PC-9 (cell line): Measurements from ENCODE around the gene UVRAG. TPM values are rescaled to one million over a fixed set of nuclear protein-coding genes. Genes with fewer than 3 reads are reported as not detected.

ENCODE experiments used
- BruUV-seq: library from RNA; stranded (reverse); fragments of 400-500 nt; replicated peaks from 2 replicates; lab custom pipeline; 2021; lab: Mats Ljungman, UMichigan
- CTCF ChIA-PET: fragments of 300-600 bp; sonication (Branson Sonifier 250); formaldehyde crosslinking; loops from one replicate; lab custom pipeline; 2022; ENCODE audit warnings: antibody characterized with exemption; lab: Charles Lee
- POLR2A ChIA-PET: fragments of 300-600 bp; sonication (Branson Sonifier 250); formaldehyde crosslinking; loops from one replicate; lab custom pipeline; 2022; ENCODE audit warnings: antibody characterized with exemption; ENCODE audit not compliant: unreplicated experiment; lab: Charles Lee
- DNase-seq, 2 experiments: peaks; one replicate each; pipeline versions ENCODE4 v3.0.0 to v3.0.0-alpha.2; 2015 to 2022; ENCODE audit warnings: mixed read lengths in 1 of 2
- H2AFZ ChIP-seq: fragments of 200-600 bp; sonication (generic); 2 replicates; pipeline ENCODE4 v1.8.1; 2017; ENCODE audit warnings: antibody characterized with exemption
- H3F3A ChIP-seq: fragments of 200-600 bp; sonication (generic); 2 replicates; pipeline ENCODE4 v1.8.1; 2017; ENCODE audit warnings: antibody characterized with exemption, mild to moderate bottlenecking, low read depth; ENCODE audit not compliant: insufficient read depth
- H3K27ac ChIP-seq: fragments of 200-600 bp; sonication (generic); 2 replicates; pipeline ENCODE4 v1.6.1; 2016; ENCODE audit warnings: mixed run types
- H3K27me3 ChIP-seq: fragments of 200-600 bp; sonication (generic); 2 replicates; pipeline ENCODE4 v1.6.1; 2016; ENCODE audit warnings: low read depth, mixed run types; ENCODE audit not compliant: insufficient read depth
- H3K36me3 ChIP-seq: fragments of 200-600 bp; sonication (generic); 2 replicates; pipeline ENCODE4 v1.6.1; 2016; ENCODE audit warnings: low read depth, mixed run types
- H3K4me1 ChIP-seq: fragments of 200-600 bp; sonication (generic); replicated peaks from 2 replicates; pipeline ENCODE4 v1.6.1; 2016; ENCODE audit warnings: mixed run types; ENCODE audit not compliant: insufficient read depth
- H3K4me2 ChIP-seq: fragments of 200-600 bp; sonication (generic); 2 replicates; pipeline ENCODE4 v1.6.1; 2017; ENCODE audit warnings: mixed run types
- H3K4me3 ChIP-seq: fragments of 200-600 bp; sonication (generic); 2 replicates; pipeline ENCODE4 v1.6.1; 2016; ENCODE audit warnings: mixed run types
- H3K79me2 ChIP-seq: fragments of 200-600 bp; sonication (generic); 2 replicates; pipeline ENCODE4 v1.6.1; 2017; ENCODE audit warnings: low read depth, mixed run types
- H3K9me2 ChIP-seq: fragments of 200-600 bp; sonication (generic); 2 replicates; pipeline ENCODE4 v1.8.1; 2017; ENCODE audit warnings: mild to moderate bottlenecking; ENCODE audit not compliant: insufficient read depth
- H3K9me3 ChIP-seq: fragments of 200-600 bp; sonication (generic); 2 replicates; pipeline ENCODE4 v1.8.1; 2016; ENCODE audit warnings: low read depth; ENCODE audit not compliant: insufficient read depth
- H4K20me1 ChIP-seq: fragments of 200-600 bp; sonication (generic); 2 replicates; pipeline ENCODE4 v1.8.1; 2017; ENCODE audit not compliant: insufficient read depth
- EZH2 ChIP-seq: fragments of 200-600 bp; sonication (generic); IDR thresholded peaks from 2 replicates; pipeline ENCODE4 v1.8.0; 2017; ENCODE audit warnings: antibody characterized with exemption, low read depth
- intact Hi-C: fragments of 100-400 bp; cut with micrococcal nuclease; formaldehyde crosslinking; loops from one replicate; pipeline ENCODE4 v1.10.0; 2022; ENCODE audit not compliant: unreplicated experiment
- total RNA-seq: library from RNA; stranded (reverse); gene quantifications from 2 replicates; pipeline ENCODE4 v1.2.3, GENCODE V29; 2021
- TF ChIP-seq, protein P1 (sequence below): fragments of 200-600 bp; sonication (generic); conservative IDR thresholded peaks from 2 replicates; pipeline ENCODE4 v1.6.1; 2017; ENCODE audit warnings: mixed run types, antibody characterized with exemption, mild to moderate bottlenecking, moderate library complexity

UVRAG gene
- total RNA-seq, 1 experiment from 2014 or later, result 20.4 TPM

DNA sequence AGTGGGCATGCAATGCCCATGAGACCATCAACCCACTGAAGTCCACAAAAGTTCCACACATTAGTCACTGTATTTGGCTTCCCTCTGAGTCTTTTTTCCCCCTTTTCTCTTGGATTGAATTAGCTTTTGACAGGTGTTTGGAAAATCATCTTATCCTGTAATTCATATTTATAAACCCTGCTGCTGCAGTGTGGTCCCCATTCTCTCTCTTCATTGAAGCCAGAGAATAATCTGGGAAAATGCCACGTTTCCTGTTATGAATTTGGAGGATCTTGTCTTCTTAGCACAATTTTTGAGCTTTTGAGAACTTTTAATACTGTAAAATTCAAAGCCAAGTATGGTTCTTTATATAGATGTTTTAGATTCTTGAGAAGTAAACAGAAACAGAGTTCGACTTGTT is 84.8 kb downstream of the UVRAG start:
- no TSS peak for BruUV-seq
- Histone ChIP-seq H3K4me2 (no peak overlapping the region), H3K4me3 (no peak overlapping the region), H3K9me3 (no peaks in the 10 kb centered on the region), H3K4me1 (no peaks in the 10 kb centered on the region), H3K27ac (no peak overlapping the region), H2AFZ (no peak overlapping the region), H3K9me2 (no peaks in the 10 kb centered on the region), H3K27me3 (no peaks in the 10 kb centered on the region), H4K20me1 (0 out of 2 replicates have a peak, but pooled peaks cover 3% of the 10 kb centered on the region), H3K36me3 (no peaks in the 10 kb centered on the region), H3F3A (peaks cover 10% of the 10 kb centered on the region; the same call in 1 of the 2 replicates), H3K79me2 (no peaks in the 10 kb centered on the region)
- ChIA-PET POLR2A (no interaction called here), CTCF (no interaction called here)
- DNase-seq, result no peak
- intact Hi-C loops, result loop anchor here (5.0 kb wide), 1 partner anchor 787 kb away; no protein-coding TSS in a partner anchor
- no peak for TF ChIP-seq EZH2
- TF ChIP-seq, protein P1, sequence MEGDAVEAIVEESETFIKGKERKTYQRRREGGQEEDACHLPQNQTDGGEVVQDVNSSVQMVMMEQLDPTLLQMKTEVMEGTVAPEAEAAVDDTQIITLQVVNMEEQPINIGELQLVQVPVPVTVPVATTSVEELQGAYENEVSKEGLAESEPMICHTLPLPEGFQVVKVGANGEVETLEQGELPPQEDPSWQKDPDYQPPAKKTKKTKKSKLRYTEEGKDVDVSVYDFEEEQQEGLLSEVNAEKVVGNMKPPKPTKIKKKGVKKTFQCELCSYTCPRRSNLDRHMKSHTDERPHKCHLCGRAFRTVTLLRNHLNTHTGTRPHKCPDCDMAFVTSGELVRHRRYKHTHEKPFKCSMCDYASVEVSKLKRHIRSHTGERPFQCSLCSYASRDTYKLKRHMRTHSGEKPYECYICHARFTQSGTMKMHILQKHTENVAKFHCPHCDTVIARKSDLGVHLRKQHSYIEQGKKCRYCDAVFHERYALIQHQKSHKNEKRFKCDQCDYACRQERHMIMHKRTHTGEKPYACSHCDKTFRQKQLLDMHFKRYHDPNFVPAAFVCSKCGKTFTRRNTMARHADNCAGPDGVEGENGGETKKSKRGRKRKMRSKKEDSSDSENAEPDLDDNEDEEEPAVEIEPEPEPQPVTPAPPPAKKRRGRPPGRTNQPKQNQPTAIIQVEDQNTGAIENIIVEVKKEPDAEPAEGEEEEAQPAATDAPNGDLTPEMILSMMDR, result no peak

- H3F3A ChIP-seq, result peaks cover 5% of the 10 kb centered on the region; the same call in 1 of the 2 replicates
- BruUV-seq, result no TSS peak
- H3K27me3 ChIP-seq, result no peaks in the 10 kb centered on the region
- intact Hi-C loops, result no loop called here
- H3K4me1 ChIP-seq, result no peaks in the 10 kb centered on the region
- no peaks in the 10 kb centered on the region for H3K36me3 ChIP-seq
- H3K27ac ChIP-seq, result no peak overlapping the region
- no peak overlapping the region for H3K4me2 ChIP-seq
- H2AFZ ChIP-seq, result no peak overlapping the region
- H3K9me3 ChIP-seq, result no peaks in the 10 kb centered on the region
- TF ChIP-seq, protein P1, result no peak
- no peak for TF ChIP-seq EZH2
- CTCF ChIA-PET, result no interaction called here
- no peak for DNase-seq
- H3K79me2 ChIP-seq, result no peaks in the 10 kb centered on the region
- POLR2A ChIA-PET, result interaction anchor here (0.6 kb wide), 2 partner anchors 223 to 337 kb away, joined by 5 to 16 read pairs; no protein-coding TSS in a partner anchor
- H3K9me2 ChIP-seq, result no peaks in the 10 kb centered on the region
- H3K4me3 ChIP-seq, result no peak overlapping the region
- 0 out of 2 replicates have a peak, but pooled peaks cover 3% of the 10 kb centered on the region for H4K20me1 ChIP-seq
Observed at GRCh38 chr11:75900848-75901247, 85.8 kb downstream of the UVRAG start.

DNA sequence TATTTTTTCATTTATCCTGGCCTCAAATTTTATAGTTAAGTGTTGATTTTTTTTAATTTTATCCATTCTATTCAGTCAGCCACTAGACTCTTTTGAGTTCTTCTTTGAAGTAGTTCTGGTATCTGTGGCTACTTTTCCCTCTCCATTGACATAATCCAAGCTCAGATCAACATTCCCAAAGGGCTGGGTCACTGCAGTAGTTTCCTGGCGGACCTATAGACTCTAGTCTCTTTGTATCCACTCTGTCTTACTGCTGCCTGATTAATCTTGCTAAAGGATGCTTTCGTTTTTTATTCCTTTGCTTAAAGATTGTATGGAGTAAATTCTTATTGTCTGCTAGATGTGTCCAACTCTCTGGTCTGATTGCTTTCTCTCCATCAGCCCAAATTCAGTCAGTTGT is 87.6 kb downstream of the UVRAG start:
- Histone ChIP-seq H3K4me3 (no peak overlapping the region), H3K36me3 (no peaks in the 10 kb centered on the region), H3K27me3 (no peaks in the 10 kb centered on the region), H4K20me1 (peaks cover 3% of the 10 kb centered on the region; the same call in 1 of the 2 replicates), H3K4me2 (no peak overlapping the region), H3F3A (no peaks in the 10 kb centered on the region; the same call in 1 of the 2 replicates), H2AFZ (no peak overlapping the region), H3K27ac (no peak overlapping the region), H3K4me1 (no peaks in the 10 kb centered on the region), H3K79me2 (no peaks in the 10 kb centered on the region), H3K9me3 (no peaks in the 10 kb centered on the region), H3K9me2 (no peaks in the 10 kb centered on the region)
- ChIA-PET CTCF (no interaction called here), POLR2A (no interaction called here)
- no TSS peak for BruUV-seq
- DNase-seq, result no peak
- intact Hi-C loops, result no loop called here
- TF ChIP-seq EZH2, result no peak
- TF ChIP-seq, protein P1, result no peak
